Omental fat pad (tissue), 4 donors: Measurements from ENCODE around the gene TFEB. TPM values are rescaled to one million over a fixed set of nuclear protein-coding genes. Genes with fewer than 3 reads are reported as not detected.

Source experiments
- ATAC-seq: fragments of 150-250 bp; one replicate; pipeline ENCODE4 v1.9.1; 2016; ENCODE audit warnings: mild to moderate bottlenecking, moderate library complexity; ENCODE audit not compliant: low FRiP score
- DNase-seq: peaks from one replicate; pipeline ENCODE4 v3.0.0-alpha.2; 2019; ENCODE audit warnings: low spot score
- total RNA-seq, 4 donors: library from RNA; depleted of rRNA; stranded (reverse); fragments of >200 nt; gene quantifications; one replicate each; pipeline ENCODE4 v1.1.0, GENCODE V29; 2016
- TF ChIP-seq, protein P1 (sequence below), 3 donors: fragments of 450-650 bp; IDR thresholded peaks; one replicate each; pipeline ENCODE4 v1.5.1; 2016 to 2017; ENCODE audit warnings: antibody characterized with exemption in 3 of 3, mild to moderate bottlenecking in 3 of 3, moderate library complexity in 2 of 3

The TFEB gene
- total RNA-seq, 4 donors from 2014 or later, result 7.1 to 24.4 (median 14.5) TPM

DNA sequence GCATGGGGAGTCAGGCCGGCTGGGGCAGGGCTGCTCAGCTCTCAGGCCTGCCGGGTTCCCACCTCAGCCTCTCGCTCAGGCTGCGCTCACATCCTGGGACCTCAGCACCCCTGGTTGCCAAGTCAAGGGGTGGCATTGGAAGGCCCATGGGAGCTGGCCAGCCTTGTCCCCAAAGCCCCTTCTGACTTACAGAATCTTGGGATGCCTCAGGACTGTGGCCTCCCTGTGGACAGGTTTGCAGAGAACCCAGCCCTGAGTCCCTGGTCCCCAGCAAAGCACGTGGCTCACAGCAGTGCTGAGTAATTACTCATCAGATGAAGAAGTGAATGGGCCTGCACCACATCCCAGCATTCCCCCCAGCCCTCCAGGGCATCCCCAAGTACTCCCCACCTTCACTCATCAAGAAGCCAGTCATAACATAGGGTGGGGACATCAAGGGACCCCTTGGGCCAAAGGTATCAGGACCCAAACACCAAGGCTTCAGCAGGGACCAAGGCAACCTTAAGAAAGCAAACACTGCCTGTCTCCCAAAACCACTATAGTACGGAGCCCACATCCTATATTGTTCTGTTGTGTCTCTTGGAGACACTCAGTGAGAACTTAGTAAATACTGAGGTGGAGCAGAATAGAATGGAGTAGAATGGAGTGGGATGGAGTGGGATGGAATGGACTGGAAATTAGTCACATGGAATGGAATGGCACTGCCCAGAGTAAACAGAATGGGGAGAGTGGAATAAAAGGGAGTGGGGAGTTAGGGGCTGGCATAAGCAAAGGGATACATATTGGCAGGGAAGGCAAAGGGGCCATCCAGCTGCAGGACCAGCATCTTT is 8.2 kb upstream of the TFEB start:
- TF ChIP-seq, protein P1, sequence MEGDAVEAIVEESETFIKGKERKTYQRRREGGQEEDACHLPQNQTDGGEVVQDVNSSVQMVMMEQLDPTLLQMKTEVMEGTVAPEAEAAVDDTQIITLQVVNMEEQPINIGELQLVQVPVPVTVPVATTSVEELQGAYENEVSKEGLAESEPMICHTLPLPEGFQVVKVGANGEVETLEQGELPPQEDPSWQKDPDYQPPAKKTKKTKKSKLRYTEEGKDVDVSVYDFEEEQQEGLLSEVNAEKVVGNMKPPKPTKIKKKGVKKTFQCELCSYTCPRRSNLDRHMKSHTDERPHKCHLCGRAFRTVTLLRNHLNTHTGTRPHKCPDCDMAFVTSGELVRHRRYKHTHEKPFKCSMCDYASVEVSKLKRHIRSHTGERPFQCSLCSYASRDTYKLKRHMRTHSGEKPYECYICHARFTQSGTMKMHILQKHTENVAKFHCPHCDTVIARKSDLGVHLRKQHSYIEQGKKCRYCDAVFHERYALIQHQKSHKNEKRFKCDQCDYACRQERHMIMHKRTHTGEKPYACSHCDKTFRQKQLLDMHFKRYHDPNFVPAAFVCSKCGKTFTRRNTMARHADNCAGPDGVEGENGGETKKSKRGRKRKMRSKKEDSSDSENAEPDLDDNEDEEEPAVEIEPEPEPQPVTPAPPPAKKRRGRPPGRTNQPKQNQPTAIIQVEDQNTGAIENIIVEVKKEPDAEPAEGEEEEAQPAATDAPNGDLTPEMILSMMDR (IDR thresholded peaks at IDR 0.05), result no peak
- ATAC-seq, result no peak
- no peak for DNase-seq

DNA sequence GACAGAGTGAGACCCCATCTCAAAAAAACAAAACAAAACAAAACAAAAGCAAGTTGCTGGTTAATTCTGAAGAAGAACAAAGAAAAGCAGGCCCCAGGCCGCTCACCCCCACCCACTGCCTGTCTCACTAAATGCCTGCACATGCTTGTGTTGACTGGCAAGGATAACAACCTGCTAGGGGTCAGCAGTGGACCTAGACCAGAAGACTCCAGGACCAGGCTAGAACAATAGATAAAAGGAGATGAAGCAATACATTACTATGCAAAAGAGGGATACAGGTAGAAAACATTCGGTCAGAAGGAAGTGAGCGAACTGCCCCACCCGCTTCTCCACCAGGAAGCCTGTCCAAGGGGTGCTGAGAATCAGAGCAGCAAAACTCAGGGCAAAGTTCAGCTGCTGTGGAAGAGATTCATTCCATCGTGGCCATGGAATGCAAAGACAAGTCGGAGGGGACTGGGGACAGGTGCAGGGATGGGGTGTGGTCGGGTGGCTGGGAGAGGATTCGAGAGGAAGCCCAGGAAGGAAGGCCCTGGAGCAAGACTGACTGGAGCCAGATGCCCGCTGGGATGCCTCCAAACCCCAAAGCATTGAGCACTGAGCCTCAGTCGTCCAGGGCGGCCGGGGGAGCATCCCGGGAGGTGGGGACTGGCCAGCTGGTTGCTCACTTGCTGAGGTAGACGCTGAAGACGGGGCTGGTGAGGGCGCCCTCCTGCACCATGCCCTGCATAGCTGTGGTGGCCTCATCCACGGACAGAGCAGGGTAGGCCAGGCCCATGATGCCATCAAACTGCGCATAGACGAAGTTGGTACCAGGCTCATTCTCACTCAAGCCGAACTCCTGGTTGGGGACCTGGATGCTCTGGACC is 6.5 kb upstream of the TFEB start:
- TF ChIP-seq, protein P1 (IDR thresholded peaks at IDR 0.05), result no peak
- no peak for ATAC-seq
- no peak for DNase-seq

DNA sequence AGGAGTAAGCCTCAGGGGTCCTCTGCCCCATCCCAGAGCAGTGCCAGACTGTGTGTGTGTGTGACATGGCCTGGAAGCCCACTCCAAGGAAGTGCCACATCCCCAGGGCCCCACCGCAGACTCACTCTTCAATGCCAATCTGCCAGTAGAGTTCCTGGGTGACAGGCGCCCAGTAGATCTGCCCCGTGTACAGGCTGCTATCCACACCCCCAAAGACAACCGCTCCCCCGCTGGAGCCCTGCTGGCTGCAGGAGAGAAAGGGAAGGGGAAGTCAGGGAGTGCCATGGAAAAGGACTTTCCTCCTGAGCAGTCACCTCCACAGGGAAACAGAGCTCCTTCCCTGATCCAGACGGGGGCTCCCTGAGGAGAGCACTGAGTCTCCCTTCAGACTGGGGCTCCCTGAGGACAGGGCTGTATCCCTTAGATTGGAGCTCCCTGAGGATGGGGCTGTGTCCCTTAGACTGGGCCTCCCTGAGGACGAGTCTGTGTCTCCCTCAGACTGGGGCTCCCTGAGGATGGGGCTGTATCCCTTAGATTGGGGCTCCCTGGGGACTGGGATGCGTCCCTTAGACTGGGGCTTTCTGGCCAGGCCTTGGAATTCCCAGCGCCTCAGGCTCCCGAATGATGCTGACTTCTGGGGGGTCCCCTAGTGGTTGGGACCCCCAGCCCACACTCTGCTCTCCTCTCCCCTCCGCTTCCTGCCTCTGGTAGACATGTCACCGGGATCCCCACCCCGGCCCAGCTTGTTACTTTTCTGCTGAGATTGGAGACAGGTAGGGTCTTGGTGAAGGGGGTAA is 5.2 kb upstream of the TFEB start:
- TF ChIP-seq, protein P1 (IDR thresholded peaks at IDR 0.05), result no peak
- DNase-seq (no peak), ATAC-seq (no peak)

DNA sequence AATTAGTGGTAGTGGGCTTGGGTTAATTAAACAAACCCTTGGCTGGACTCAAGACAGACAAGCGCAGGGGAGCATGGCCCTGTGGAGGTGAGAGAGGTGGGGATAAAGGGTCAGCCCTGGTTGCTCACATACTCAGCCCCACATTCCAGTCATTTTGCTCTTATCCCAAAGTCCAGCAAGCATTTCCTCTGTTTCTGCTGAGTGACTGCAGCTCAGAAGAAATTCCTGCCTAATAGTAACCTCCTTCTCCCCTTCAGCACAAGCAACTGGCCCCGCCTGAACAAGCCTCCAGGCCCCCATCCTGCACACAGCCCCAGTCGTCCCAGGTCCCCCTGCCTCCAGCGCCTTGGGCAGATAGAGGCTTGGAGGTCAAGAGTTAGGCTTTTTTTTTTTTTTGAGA is 3.6 kb upstream of the TFEB start:
- TF ChIP-seq, protein P1 (IDR thresholded peaks at IDR 0.05), result no peak
- DNase-seq, result no peak

DNA sequence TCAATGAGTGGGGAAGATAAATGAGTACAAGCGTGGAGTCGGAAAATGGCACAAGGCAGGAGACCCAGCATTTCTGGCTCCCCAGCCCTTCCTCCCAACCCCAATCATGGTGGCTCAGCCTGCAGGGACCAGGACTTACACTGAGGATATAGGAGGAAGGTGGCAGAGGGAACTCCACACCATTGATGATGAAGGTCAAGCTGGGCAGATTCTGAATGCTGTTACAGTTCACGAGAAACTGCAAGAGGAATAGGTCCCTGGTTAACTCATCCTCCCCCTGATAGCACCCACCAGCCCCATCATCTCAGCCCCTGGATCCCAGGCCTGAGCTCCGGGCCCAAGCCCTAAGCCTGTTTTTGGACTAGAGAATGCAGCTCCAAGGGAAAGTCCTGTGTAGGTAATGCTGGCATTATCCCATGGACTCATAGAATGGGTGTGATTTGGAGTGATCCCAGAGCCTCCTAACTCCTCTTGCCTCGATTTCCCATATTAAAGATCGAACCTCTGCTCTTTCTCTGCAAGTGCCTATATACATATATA is 2.3 kb upstream of the TFEB start:
- TF ChIP-seq, protein P1 (IDR thresholded peaks at IDR 0.05), result no peak
- DNase-seq (no peak), ATAC-seq (no peak)

More for the DNA sequence above, 3.6 kb upstream of the TFEB start:
- no peak for ATAC-seq

DNA sequence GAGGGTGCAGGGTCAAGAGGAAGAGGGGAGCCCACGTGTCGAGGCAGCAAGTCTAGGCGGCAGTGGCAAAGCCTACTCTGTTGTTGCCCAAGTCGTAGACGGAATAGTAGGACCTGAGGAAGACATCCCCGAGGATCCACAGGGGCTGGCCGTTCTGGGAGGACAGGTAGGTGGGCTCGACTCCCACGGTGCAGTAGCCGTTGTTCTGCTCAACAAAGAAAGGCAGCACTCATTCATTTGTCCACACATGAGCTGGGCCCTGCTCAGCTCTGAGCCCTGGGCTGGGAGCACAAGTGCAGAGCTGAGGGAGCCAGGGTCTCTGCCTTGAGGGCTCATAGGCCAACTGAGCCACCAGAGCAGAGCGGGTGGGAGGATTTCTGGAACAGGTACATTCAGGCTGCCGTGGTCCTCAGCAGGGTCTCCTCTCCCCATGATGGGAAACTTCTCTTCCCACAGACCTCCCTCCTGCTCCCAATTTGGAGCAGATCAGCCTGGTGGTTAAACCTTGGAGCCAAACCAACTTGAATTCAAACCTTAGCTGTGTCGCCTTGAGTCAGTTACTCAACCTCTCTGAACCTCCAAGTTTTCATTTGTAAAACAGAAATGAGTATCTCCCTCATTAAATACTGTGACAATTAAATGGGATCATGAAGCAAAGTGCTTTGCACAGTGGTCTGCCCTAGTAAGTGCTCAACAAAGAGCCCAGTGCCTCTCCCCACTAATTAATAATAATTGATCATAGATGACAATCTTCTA is 1.6 kb upstream of the TFEB start:
- DNase-seq (no peak), ATAC-seq (no peak)
- TF ChIP-seq, protein P1 (IDR thresholded peaks at IDR 0.05), result no peak
